A673 (cell line): ENCODE measurements around the gene ZNF283. TPM values are rescaled to one million over a fixed set of nuclear protein-coding genes. Genes with fewer than 3 reads are reported as not detected.
"Not testable (repeated sequence)": the region's sequence is repeated elsewhere in the genome, so short reads cannot be mapped to it uniquely, and the experiment has no call there.

ENCODE experiments used
- BruUV-seq: library from RNA; stranded (reverse); fragments of 400-500 nt; replicated peaks from 2 replicates; lab custom pipeline; 2021; lab: Mats Ljungman, UMichigan
- CTCF ChIA-PET: fragments of 300-600 bp; sonication (Branson Sonifier 250); formaldehyde crosslinking; loops from one replicate; lab custom pipeline; 2022; ENCODE audit warnings: antibody characterized with exemption; lab: Charles Lee
- POLR2A ChIA-PET: fragments of 300-600 bp; sonication (Branson Sonifier 250); formaldehyde crosslinking; loops from one replicate; lab custom pipeline; 2022; ENCODE audit warnings: antibody characterized with exemption; ENCODE audit not compliant: low non-redundant PET; lab: Charles Lee
- DNase-seq: peaks from one replicate; pipeline ENCODE4 v3.0.0-alpha.2; 2015; ENCODE audit warnings: low spot score
- H3K27ac ChIP-seq: fragments of 200-600 bp; sonication (generic); 2 replicates; pipeline ENCODE4 v1.5.1; 2016; ENCODE audit warnings: mixed run types, low read depth, mild to moderate bottlenecking, mixed read lengths, antibody characterized with exemption, low read length; ENCODE audit not compliant: poor library complexity, severe bottlenecking
- H3K27me3 ChIP-seq: fragments of 200-600 bp; sonication (generic); replicated peaks from 2 replicates; pipeline ENCODE4 v1.6.1; 2017; ENCODE audit warnings: mixed run types, low read depth, mild to moderate bottlenecking, mixed read lengths, antibody characterized with exemption, low read length; ENCODE audit not compliant: insufficient read depth, poor library complexity
- H3K36me3 ChIP-seq: fragments of 200-600 bp; sonication (generic); 2 replicates; pipeline ENCODE4 v1.6.1; 2016; ENCODE audit warnings: mixed run types, mild to moderate bottlenecking, mixed read lengths, antibody characterized with exemption, low read length; ENCODE audit not compliant: insufficient read depth, poor library complexity, severe bottlenecking
- H3K4me1 ChIP-seq: fragments of 200-600 bp; sonication (generic); 2 replicates; pipeline ENCODE4 v1.6.1; 2017; ENCODE audit warnings: mixed run types, mild to moderate bottlenecking, mixed read lengths, antibody characterized with exemption, low read length; ENCODE audit not compliant: insufficient read depth, poor library complexity, severe bottlenecking
- H3K4me3 ChIP-seq: fragments of 200-600 bp; sonication (generic); 2 replicates; pipeline ENCODE4 v1.5.1; 2016; ENCODE audit warnings: low read depth, mixed run types, mild to moderate bottlenecking, mixed read lengths, low read length; ENCODE audit not compliant: poor library complexity, severe bottlenecking
- H3K9me3 ChIP-seq: fragments of 200-600 bp; sonication (generic); 2 replicates; pipeline ENCODE4 v1.6.1; 2016; ENCODE audit warnings: mixed run types, low read depth, mild to moderate bottlenecking, mixed read lengths, antibody characterized with exemption, low read length; ENCODE audit not compliant: poor library complexity, severe bottlenecking
- CTCF ChIP-seq: fragments of 300-800, 200-600 bp; sonication (generic); conservative IDR thresholded peaks from 2 replicates; pipeline ENCODE4 v1.5.1; 2017; ENCODE audit warnings: low read depth, mild to moderate bottlenecking, antibody characterized with exemption, low read length, moderate library complexity, mixed read lengths
- EZH2 ChIP-seq: fragments of 200-600 bp; sonication (generic); IDR thresholded peaks from 2 replicates; pipeline ENCODE4 v1.6.1; 2017; ENCODE audit warnings: borderline replicate concordance, low read depth, mild to moderate bottlenecking, mixed read lengths, antibody characterized with exemption, low read length; ENCODE audit not compliant: poor library complexity, severe bottlenecking
- intact Hi-C: fragments of 100-400 bp; cut with micrococcal nuclease; formaldehyde crosslinking; loops from one replicate; pipeline ENCODE4 v1.10.0; 2022; ENCODE audit not compliant: unreplicated experiment
- total RNA-seq: library from RNA; stranded (reverse); gene quantifications from 2 replicates; pipeline ENCODE4 v1.2.3, GENCODE V29; 2021

ZNF283 gene
- total RNA-seq, 1 experiment from 2014 or later, result 9.4 TPM

- no peak for TF ChIP-seq CTCF
- no peak for TF ChIP-seq EZH2
- DNase-seq, result no peak
- Histone ChIP-seq H3K36me3 (no peaks in the 10 kb centered on the region), H3K4me1 (no peaks in the 10 kb centered on the region), H3K4me3 (no peak overlapping the region), H3K27ac (no peak overlapping the region), H3K9me3 (no peaks in the 10 kb centered on the region), H3K27me3 (no peaks in the 10 kb centered on the region)
- ChIA-PET CTCF (interaction anchor here (0.5 kb wide), 1 partner anchor 1369 kb away, joined by 3 read pairs; no protein-coding TSS in a partner anchor), POLR2A (no interaction called here)
- intact Hi-C loops, result loop anchor here (10.0 kb wide), 1 partner anchor 355 kb away; no protein-coding TSS in a partner anchor
- no TSS peak for BruUV-seq
Observed at GRCh38 chr19:43799502-43800142, 27.5 kb upstream of the ZNF283 start.

GRCh38 chr19:43802216-43802951, 24.7 kb upstream of the ZNF283 start, which contains the start of gene LYPD5:
TSS of gene LYPD5 (minus strand) at chr19:43802447. CDS start at chr19:43802380, 67 bp downstream.
- no peaks in the 10 kb centered on the region for H3K36me3 ChIP-seq
- POLR2A ChIA-PET, result no interaction called here
- CTCF ChIA-PET, result no interaction called here
- no peak within 1 kb of the TSS for H3K27ac ChIP-seq
- no peak within 1 kb of the TSS for H3K4me3 ChIP-seq
- no peak for TF ChIP-seq CTCF
- no peak for TF ChIP-seq EZH2
- no peak for DNase-seq
- no TSS peak for BruUV-seq
- intact Hi-C loops, result loop anchor here (10.0 kb wide), 1 partner anchor 358 kb away; no protein-coding TSS in a partner anchor
- no peaks in the 10 kb centered on the region for H3K27me3 ChIP-seq
- no peaks in the 10 kb centered on the region for H3K9me3 ChIP-seq
- H3K4me1 ChIP-seq, result no peaks in the 10 kb centered on the region

DNA sequence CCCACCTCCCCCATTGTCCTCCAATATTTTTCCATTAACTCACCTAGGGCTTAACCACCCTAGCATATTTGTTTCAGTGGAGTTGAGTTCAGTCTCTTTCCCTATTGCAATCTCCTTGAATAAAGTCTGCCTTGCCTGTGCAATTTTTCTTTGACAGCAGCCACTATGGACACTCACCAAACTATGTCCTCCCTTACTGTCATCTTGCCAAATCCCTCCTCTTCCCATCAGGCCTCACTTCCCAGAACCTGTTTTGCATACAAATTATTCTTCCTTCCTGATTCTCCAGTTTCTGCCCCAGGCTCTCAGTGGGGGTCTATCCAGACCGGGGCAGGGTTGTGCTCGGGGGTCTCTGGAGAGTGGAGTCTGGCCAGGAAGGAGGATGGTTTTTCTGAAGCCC, 22.7 kb upstream of the ZNF283 start:
- TF ChIP-seq EZH2 (no peak), CTCF (no peak)
- Histone ChIP-seq H3K9me3 (no peaks in the 10 kb centered on the region), H3K36me3 (no peaks in the 10 kb centered on the region), H3K27ac (no peak overlapping the region), H3K4me1 (no peaks in the 10 kb centered on the region), H3K27me3 (no peaks in the 10 kb centered on the region), H3K4me3 (no peak overlapping the region)
- intact Hi-C loops, result loop anchor here (10.0 kb wide), 1 partner anchor 360 kb away; no protein-coding TSS in a partner anchor
- peak; percentile 35 for DNase-seq
- BruUV-seq, result no TSS peak
- ChIA-PET CTCF (no interaction called here), POLR2A (no interaction called here)

DNA sequence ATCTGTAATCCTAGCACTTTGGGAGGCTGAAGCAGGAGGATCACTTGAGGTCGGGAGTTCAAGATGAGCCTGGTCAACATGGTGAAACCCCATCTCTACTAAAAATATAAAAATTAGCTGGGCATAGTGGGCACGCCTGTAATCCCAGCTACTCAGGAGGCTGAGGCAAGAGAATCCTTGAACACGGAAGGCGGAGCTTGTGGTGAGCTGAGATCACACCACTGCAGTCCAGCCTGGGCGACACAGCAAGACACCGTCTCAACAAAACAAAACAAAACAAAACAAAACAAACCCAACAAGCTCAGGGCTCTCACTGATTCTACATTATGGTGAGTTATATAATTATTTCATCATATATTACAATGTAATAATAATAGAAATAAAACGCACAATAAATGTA, 20.7 kb upstream of the ZNF283 start:
- H3K9me3 ChIP-seq, BruUV-seq, H3K36me3 ChIP-seq, H3K4me1 ChIP-seq, H3K27me3 ChIP-seq, POLR2A ChIA-PET, DNase-seq, H3K27ac ChIP-seq, H3K4me3 ChIP-seq, CTCF ChIA-PET: not testable (repeated sequence)
- intact Hi-C loops, result loop anchor here (10.0 kb wide), 1 partner anchor 362 kb away; no protein-coding TSS in a partner anchor
